Psoas muscle (tissue), 8 donors: ENCODE results near the gene MTCL1. TPM values are rescaled to one million over a fixed set of nuclear protein-coding genes. Genes with fewer than 3 reads are reported as not detected.

Source experiments
- ATAC-seq, 4 donors: fragments of 200-7000 bp; cut with Tn5 transposase; one replicate each; pipeline ENCODE4 v1.9.1; 2020; ENCODE audit warnings: moderate library complexity in 3 of 4, mild to moderate bottlenecking in 2 of 4
- DNase-seq, 2 donors: peaks; one replicate each; pipeline ENCODE4 v3.0.0-alpha.2; 2020
- H3K27ac ChIP-seq: fragments of 200-600 bp; one replicate; pipeline ENCODE4 v1.8.0; 2022
- H3K27me3 ChIP-seq, 3 donors: fragments of 200-600 bp in 1 of 3; one replicate each; pipeline versions ENCODE4 v1.6.1 to v1.8.0; 2013 to 2022; ENCODE audit warnings: low read length in 2 of 3, mild to moderate bottlenecking in 2 of 3, moderate library complexity in 1 of 3; ENCODE audit not compliant: insufficient read depth in 3 of 3
- H3K36me3 ChIP-seq, 2 donors: fragments of 200-600 bp in 1 of 2; one replicate each; pipeline versions ENCODE4 v1.6.1 to v1.8.0; 2013 to 2022; ENCODE audit warnings: low read depth in 1 of 2, mild to moderate bottlenecking in 1 of 2, moderate library complexity in 1 of 2; ENCODE audit not compliant: insufficient read depth in 1 of 2
- H3K4me1 ChIP-seq: fragments of 200-600 bp; one replicate; pipeline ENCODE4 v1.8.0; 2022
- H3K4me3 ChIP-seq: fragments of 200-600 bp; one replicate; pipeline ENCODE4 v1.8.0; 2022; ENCODE audit warnings: mild to moderate bottlenecking
- H3K9me3 ChIP-seq: fragments of 200-600 bp; one replicate; pipeline ENCODE4 v1.8.0; 2022
- WGBS, 3 donors: extraction: QIAGEN DNeasy Blood & Tissue Kit; methylation state at CpG; one replicate each; pipeline versions ENCODE4 v1.1.6 to v1.1.7; 2013; 5-methylcytosine and 5-hydroxymethylcytosine counted together
- intact Hi-C, 2 donors: fragments of 100-400 bp; cut with DNase I; formaldehyde crosslinking; loops; one replicate each; pipeline versions ENCODE4 v1.11.0 to v1.14.2; 2022
- polyA plus RNA-seq, 3 donors: library from polyadenylated mRNA; stranded (reverse); fragments of 200-250 nt; gene quantifications; one replicate each; pipeline ENCODE4 v1.2.3, GENCODE V29; 2013
- total RNA-seq, 4 donors: library from RNA; stranded (reverse); fragmentation: NEBNext Ultra II Directional in 2 of 4; extraction: Animal tissue kit (Norgen Biotek cat#: 25700) in 2 of 4; gene quantifications; one replicate each; pipeline versions ENCODE4 v1.2.1 to v1.2.4, GENCODE V29; 2021 to 2023
- TF ChIP-seq, protein P1 (sequence below): fragments of 200-600 bp; IDR thresholded peaks from one replicate; pipeline ENCODE4 v1.8.0; 2022; ENCODE audit warnings: antibody characterized with exemption
- donor health status: healthy with polysubstance abuse.
- donor health status: DM: no; HTN: no; CAD: no; lungs with moderate emphysema.
- donor health status: Bipolar disorder and iron deficiency.
- donor health status: healthy.
- donor health status: DM: yes; HTN: yes; CAD: no.
- donor health status: DM: no; HTN: no; CAD: no.
- donor health status: DM: no; HTN: no; CAD: no.
- donor health status: DM: yes; HTN: yes; CAD: no.

The MTCL1 gene
- total and polyA plus RNA-seq, 7 donors = 1.3 to 5.3 (median 3.0) TPM

DNA sequence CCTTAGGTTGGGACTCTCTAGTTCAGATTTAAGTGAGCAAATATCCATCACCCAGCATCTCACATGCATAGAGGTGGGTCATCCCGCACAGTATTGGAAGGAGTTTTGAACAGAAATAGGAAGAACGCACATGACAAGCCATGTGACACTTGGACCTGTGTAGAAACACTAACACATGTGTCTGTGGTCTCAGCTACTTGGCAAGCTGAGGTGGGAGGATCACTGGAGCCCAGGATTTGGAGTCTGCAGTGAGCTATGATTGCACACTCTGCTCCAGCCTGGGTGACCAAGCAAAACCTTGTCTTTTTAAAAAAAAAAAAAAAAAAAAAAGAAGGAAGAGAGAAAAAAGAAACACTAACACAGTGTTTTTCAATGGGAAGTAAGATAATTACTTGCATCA is 5.4 kb upstream of the MTCL1 start:
- Histone ChIP-seq H3K4me3 (no peak overlapping the region), H3K36me3 (no peaks in the 10 kb centered on the region), H3K27ac (no peak overlapping the region), H3K4me1 (peaks cover 6% of the 10 kb centered on the region), H3K9me3 (no peaks in the 10 kb centered on the region), H3K27me3 (no peaks in the 10 kb centered on the region)
- intact Hi-C loops = loop anchor here in 1 of 2 donors (10.0 kb wide), 2 partner anchors 95 to 135 kb away; no protein-coding TSS in a partner anchor
- TF ChIP-seq, protein P1, sequence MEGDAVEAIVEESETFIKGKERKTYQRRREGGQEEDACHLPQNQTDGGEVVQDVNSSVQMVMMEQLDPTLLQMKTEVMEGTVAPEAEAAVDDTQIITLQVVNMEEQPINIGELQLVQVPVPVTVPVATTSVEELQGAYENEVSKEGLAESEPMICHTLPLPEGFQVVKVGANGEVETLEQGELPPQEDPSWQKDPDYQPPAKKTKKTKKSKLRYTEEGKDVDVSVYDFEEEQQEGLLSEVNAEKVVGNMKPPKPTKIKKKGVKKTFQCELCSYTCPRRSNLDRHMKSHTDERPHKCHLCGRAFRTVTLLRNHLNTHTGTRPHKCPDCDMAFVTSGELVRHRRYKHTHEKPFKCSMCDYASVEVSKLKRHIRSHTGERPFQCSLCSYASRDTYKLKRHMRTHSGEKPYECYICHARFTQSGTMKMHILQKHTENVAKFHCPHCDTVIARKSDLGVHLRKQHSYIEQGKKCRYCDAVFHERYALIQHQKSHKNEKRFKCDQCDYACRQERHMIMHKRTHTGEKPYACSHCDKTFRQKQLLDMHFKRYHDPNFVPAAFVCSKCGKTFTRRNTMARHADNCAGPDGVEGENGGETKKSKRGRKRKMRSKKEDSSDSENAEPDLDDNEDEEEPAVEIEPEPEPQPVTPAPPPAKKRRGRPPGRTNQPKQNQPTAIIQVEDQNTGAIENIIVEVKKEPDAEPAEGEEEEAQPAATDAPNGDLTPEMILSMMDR = no peak
- DNase-seq (no peak), ATAC-seq (no peak)
- WGBS, 3 donors = 62 to 72% (median 62%) methylated on average over 2 of the region's 2 CpGs

DNA sequence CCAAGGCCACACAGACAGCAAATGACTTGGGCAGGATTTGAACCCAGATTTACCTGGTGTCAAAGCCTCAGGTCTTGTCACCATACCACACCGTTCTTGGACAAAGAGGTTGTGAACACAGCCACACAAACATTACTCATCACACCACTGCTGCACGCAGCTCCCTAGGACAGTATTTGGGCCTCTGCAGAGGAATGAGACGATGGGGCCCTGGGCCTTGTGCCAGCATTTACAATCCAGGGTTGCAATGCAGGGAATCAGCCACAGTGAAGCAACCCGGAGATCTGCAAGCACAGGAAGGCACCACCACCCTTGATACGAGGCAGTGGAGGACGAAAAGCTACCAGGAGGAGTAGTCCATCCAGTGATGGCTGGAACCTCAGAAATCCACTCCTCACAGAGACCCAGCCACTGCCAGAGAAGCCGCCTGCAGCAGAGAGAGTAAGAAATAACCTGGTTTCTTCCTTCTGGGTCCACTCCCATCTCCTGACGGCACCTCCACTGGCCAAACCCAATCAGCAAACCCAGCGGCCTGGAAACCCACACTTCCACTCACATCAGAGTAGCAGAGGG is 3.7 kb upstream of the MTCL1 start:
- ATAC-seq (no peak), DNase-seq (no peak)
- H3K27me3 ChIP-seq = peaks cover 0 to 4% (median 0%) of the 10 kb centered on the region in 3 donors
- intact Hi-C loops = loop anchor here in 1 of 2 donors (10.0 kb wide), 1 partner anchor 133 kb away; no protein-coding TSS in a partner anchor
- no peaks in the 10 kb centered on the region for H3K9me3 ChIP-seq
- H3K36me3 ChIP-seq = no peaks in the 10 kb centered on the region
- peaks cover 6% of the 10 kb centered on the region for H3K4me1 ChIP-seq
- 72 to 76% (median 72%) methylated on average over 9 of the region's 9 CpGs for WGBS, 3 donors
- TF ChIP-seq, protein P1 = no peak
- H3K27ac ChIP-seq = no peak overlapping the region
- H3K4me3 ChIP-seq = no peak overlapping the region

DNA sequence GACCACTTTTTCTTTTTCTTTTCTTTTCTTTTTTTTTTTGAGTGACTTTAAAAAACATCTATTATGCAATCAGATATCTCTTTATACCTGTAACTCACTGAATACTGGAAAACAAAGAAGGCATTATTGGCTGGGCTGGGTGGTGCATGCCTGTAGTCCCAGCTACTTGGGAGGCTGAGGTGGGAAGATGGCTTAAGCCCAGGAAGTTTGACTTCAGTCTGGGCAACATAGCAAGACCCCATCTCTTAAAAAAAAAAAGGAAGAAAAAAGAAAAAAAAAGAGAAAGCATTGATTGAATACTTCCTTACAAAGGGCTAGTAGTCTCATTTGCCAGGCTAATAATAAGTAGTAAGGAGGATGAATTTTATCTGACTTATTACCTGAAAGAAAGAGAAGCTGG is 2.7 kb upstream of the MTCL1 start:
- intact Hi-C loops = loop anchor here in 1 of 2 donors (10.0 kb wide), 1 partner anchor 132 kb away; no protein-coding TSS in a partner anchor
- Histone ChIP-seq H3K9me3 (no peaks in the 10 kb centered on the region), H3K27ac (no peak overlapping the region), H3K4me3 (no peak overlapping the region), H3K4me1 (peaks cover 11% of the 10 kb centered on the region), H3K36me3 (no peaks in the 10 kb centered on the region), H3K27me3 (peaks cover 0 to 7% (median 0%) of the 10 kb centered on the region in 3 donors)
- TF ChIP-seq, protein P1 = no peak
- ATAC-seq = no peak
- no peak for DNase-seq

DNA sequence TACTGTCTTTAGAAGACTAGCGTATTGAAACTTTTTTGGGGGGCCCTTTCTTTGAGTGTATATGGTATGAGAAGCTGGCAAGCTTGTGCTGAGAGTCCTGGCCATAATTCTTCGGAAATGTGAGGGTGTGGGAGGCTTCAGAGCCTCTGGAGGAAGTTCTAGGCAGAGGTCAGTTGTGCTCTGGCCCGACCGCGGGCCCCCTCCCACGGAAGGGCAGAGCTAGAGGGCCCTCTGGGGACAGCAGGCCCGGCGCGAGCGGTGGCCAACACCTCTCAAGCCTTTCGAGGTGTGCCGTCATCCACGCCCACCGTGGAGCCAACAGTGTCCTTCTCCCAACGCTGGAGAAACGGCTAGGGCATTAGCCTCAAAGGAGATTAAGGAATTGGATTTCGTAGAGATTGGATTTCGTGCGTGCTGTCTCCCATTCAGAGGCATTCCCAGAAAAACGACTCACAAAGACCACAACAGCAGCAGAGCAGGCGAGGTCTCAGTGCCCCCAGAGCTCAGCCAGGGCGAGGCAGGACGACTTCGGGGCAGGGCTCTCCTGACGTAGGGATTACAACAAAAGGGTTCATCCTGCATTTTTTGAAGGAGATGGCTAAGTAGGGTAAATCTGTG is 2.2 kb upstream of the MTCL1 start:
- H3K27me3 ChIP-seq = peaks cover 0 to 7% (median 0%) of the 10 kb centered on the region in 3 donors
- 47 to 51% (median 50%) methylated on average over 25 of the region's 25 CpGs for WGBS, 3 donors
- ATAC-seq = no peak
- H3K4me1 ChIP-seq = peaks cover 11% of the 10 kb centered on the region
- H3K9me3 ChIP-seq = no peaks in the 10 kb centered on the region
- H3K36me3 ChIP-seq = no peaks in the 10 kb centered on the region
- intact Hi-C loops = loop anchor here in 1 of 2 donors (10.0 kb wide), 1 partner anchor 132 kb away; no protein-coding TSS in a partner anchor
- no peak overlapping the region for H3K4me3 ChIP-seq
- no peak for DNase-seq
- no peak overlapping the region for H3K27ac ChIP-seq
- TF ChIP-seq, protein P1 = no peak
